DOHH2 (cell line): ENCODE results near the gene ACTL6B.

Source experiments
- CTCF ChIP-seq: fragments of 200-600 bp; sonication (generic); IDR thresholded peaks from one replicate; pipeline ENCODE4 v1.5.1; 2014; ENCODE audit warnings: antibody characterized with exemption, mild to moderate bottlenecking, low read depth, low read length; ENCODE audit not compliant: poor library complexity, severe bottlenecking
- EZH2phosphoT487 ChIP-seq: fragments of 200-600 bp; sonication (generic); IDR thresholded peaks from 2 replicates; pipeline ENCODE4 v1.6.1; 2017; ENCODE audit warnings: borderline replicate concordance, mild to moderate bottlenecking, antibody characterized with exemption, low read length, moderate library complexity, mixed read lengths

GRCh38 chr7:100673942-100674410 is 17.7 kb upstream of the ACTL6B start:
- TF ChIP-seq CTCF (no peak), EZH2phosphoT487 (no peak)
